Neural progenitor cell (in vitro differentiated cells): ENCODE measurements around the gene OR56A3. TPM values are rescaled to one million over a fixed set of nuclear protein-coding genes. Genes with fewer than 3 reads are reported as not detected.

Experiments
- DNase-seq: peaks from one replicate; pipeline ENCODE4 v3.0.0-alpha.2; 2016; ENCODE audit warnings: low spot score
- H2AFZ ChIP-seq: fragments of 200-600 bp; sonication (generic); replicated peaks from 2 replicates; pipeline ENCODE4 v1.6.1; 2016; ENCODE audit warnings: antibody characterized with exemption
- H3F3A ChIP-seq: fragments of 200-600 bp; sonication (generic); 2 replicates; pipeline ENCODE4 v1.6.1; 2016; ENCODE audit warnings: antibody characterized with exemption, low read depth
- H3K27ac ChIP-seq: fragments of 200-600 bp; sonication (generic); 2 replicates; pipeline ENCODE4 v1.5.1; 2016; ENCODE audit warnings: mild to moderate bottlenecking
- H3K27me3 ChIP-seq: fragments of 200-600 bp; sonication (generic); 2 replicates; pipeline ENCODE4 v1.6.1; 2016; ENCODE audit warnings: mild to moderate bottlenecking, moderate library complexity
- H3K36me3 ChIP-seq: fragments of 200-600 bp; sonication (generic); 2 replicates; pipeline ENCODE4 v1.5.1; 2016
- H3K4me1 ChIP-seq: fragments of 200-600 bp; sonication (generic); 2 replicates; pipeline ENCODE4 v1.6.1; 2016; ENCODE audit warnings: mixed run types
- H3K4me2 ChIP-seq: fragments of 200-600 bp; sonication (generic); 2 replicates; pipeline ENCODE4 v1.6.1; 2016
- H3K4me3 ChIP-seq: fragments of 200-600 bp; sonication (generic); 2 replicates; pipeline ENCODE4 v1.5.1; 2016
- H3K79me2 ChIP-seq: fragments of 200-600 bp; sonication (generic); 2 replicates; pipeline ENCODE4 v1.6.1; 2016; ENCODE audit warnings: low read depth
- H3K9ac ChIP-seq: fragments of 200-600 bp; sonication (generic); 2 replicates; pipeline ENCODE4 v1.6.1; 2016
- H3K9me3 ChIP-seq: fragments of 200-600 bp; sonication (generic); 2 replicates; pipeline ENCODE4 v1.5.1; 2016; ENCODE audit warnings: low read depth
- H4K20me1 ChIP-seq: fragments of 200-600 bp; sonication (generic); 2 replicates; pipeline ENCODE4 v1.6.1; 2016; ENCODE audit warnings: low read depth
- H3K27ac Mint-ChIP-seq: 3 replicates; pipeline ENCODE4 v1.8.0; 2021; ENCODE audit warnings: mixed read lengths
- H3K27me3 Mint-ChIP-seq: 2 replicates; pipeline ENCODE4 v1.8.0; 2022; ENCODE audit warnings: low read depth, mild to moderate bottlenecking, inconsistent platforms, moderate library complexity, mixed read lengths; ENCODE audit not compliant: insufficient read depth
- H3K36me3 Mint-ChIP-seq: 3 replicates; pipeline ENCODE4 v1.8.0; 2021; ENCODE audit warnings: mixed read lengths
- H3K4me1 Mint-ChIP-seq: 3 replicates; pipeline ENCODE4 v1.8.0; 2021; ENCODE audit warnings: mixed read lengths
- H3K4me3 Mint-ChIP-seq: 3 replicates; pipeline ENCODE4 v1.8.0; 2021; ENCODE audit warnings: mild to moderate bottlenecking, moderate library complexity, mixed read lengths
- H3K9me3 Mint-ChIP-seq: 3 replicates; pipeline ENCODE4 v1.8.0; 2020; ENCODE audit warnings: mixed read lengths
- EZH2 ChIP-seq: fragments of 200-600 bp; sonication (generic); IDR thresholded peaks from 2 replicates; pipeline ENCODE4 v1.6.1; 2017; ENCODE audit warnings: antibody characterized with exemption, mild to moderate bottlenecking, moderate library complexity
- EZH2phosphoT487 ChIP-seq: fragments of 200-600 bp; sonication (generic); IDR thresholded peaks from 2 replicates; pipeline ENCODE4 v1.6.1; 2017; ENCODE audit warnings: antibody characterized with exemption
- total RNA-seq: library from RNA; depleted of rRNA; stranded (reverse); fragments of >200 nt; gene quantifications from 2 replicates; pipeline ENCODE4 v1.2.3, GENCODE V29; 2015; ENCODE audit warnings: low replicate concordance
- TF ChIP-seq, protein P1 (sequence below): fragments of 200-600 bp; sonication (generic); IDR thresholded peaks from 2 replicates; pipeline ENCODE4 v1.5.1; 2017; ENCODE audit warnings: antibody characterized with exemption, mild to moderate bottlenecking

Gene OR56A3
- total RNA-seq, 1 donor from 2014 or later: not detected

GRCh38 chr11:5966958-5967357, 24.9 kb downstream of the OR56A3 start:
- Mint-ChIP-seq H3K36me3 (no peaks in the 10 kb centered on the region), H3K27ac (no peak overlapping the region), H3K4me1 (no peaks in the 10 kb centered on the region), H3K9me3 (peaks cover 14% of the 10 kb centered on the region), H3K27me3 (peaks cover 3% of the 10 kb centered on the region), H3K4me3 (no peak overlapping the region)
- H2AFZ ChIP-seq: no peak overlapping the region
- H3K4me3 ChIP-seq: no peak overlapping the region
- DNase-seq: no peak
- H3K9me3 ChIP-seq: no peaks in the 10 kb centered on the region
- no peaks in the 10 kb centered on the region for H3K36me3 ChIP-seq
- H3K27ac ChIP-seq: no peak overlapping the region
- H3K79me2 ChIP-seq: no peaks in the 10 kb centered on the region
- H4K20me1 ChIP-seq: no peaks in the 10 kb centered on the region
- H3K9ac ChIP-seq: no peak overlapping the region
- no peak overlapping the region for H3K4me2 ChIP-seq
- no peaks in the 10 kb centered on the region for H3K4me1 ChIP-seq
- TF ChIP-seq EZH2phosphoT487: no peak
- TF ChIP-seq EZH2: no peak
- no peaks in the 10 kb centered on the region for H3K27me3 ChIP-seq
- H3F3A ChIP-seq: no peaks in the 10 kb centered on the region

- no peaks in the 10 kb centered on the region for H3K4me1 Mint-ChIP-seq
- Histone ChIP-seq H3K4me2 (no peak overlapping the region), H3K36me3 (no peaks in the 10 kb centered on the region), H3F3A (no peaks in the 10 kb centered on the region), H3K9me3 (no peaks in the 10 kb centered on the region), H3K27ac (no peak overlapping the region), H3K4me3 (no peak overlapping the region), H3K9ac (no peak overlapping the region), H3K27me3 (no peaks in the 10 kb centered on the region), H3K4me1 (no peaks in the 10 kb centered on the region), H2AFZ (no peak overlapping the region), H3K79me2 (no peaks in the 10 kb centered on the region), H4K20me1 (no peaks in the 10 kb centered on the region)
- peaks cover 10% of the 10 kb centered on the region for H3K9me3 Mint-ChIP-seq
- peaks cover 3% of the 10 kb centered on the region for H3K27me3 Mint-ChIP-seq
- TF ChIP-seq, protein P1, sequence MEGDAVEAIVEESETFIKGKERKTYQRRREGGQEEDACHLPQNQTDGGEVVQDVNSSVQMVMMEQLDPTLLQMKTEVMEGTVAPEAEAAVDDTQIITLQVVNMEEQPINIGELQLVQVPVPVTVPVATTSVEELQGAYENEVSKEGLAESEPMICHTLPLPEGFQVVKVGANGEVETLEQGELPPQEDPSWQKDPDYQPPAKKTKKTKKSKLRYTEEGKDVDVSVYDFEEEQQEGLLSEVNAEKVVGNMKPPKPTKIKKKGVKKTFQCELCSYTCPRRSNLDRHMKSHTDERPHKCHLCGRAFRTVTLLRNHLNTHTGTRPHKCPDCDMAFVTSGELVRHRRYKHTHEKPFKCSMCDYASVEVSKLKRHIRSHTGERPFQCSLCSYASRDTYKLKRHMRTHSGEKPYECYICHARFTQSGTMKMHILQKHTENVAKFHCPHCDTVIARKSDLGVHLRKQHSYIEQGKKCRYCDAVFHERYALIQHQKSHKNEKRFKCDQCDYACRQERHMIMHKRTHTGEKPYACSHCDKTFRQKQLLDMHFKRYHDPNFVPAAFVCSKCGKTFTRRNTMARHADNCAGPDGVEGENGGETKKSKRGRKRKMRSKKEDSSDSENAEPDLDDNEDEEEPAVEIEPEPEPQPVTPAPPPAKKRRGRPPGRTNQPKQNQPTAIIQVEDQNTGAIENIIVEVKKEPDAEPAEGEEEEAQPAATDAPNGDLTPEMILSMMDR: no peak
- TF ChIP-seq EZH2 (no peak), EZH2phosphoT487 (no peak)
- H3K4me3 Mint-ChIP-seq: no peak overlapping the region
- H3K36me3 Mint-ChIP-seq: no peaks in the 10 kb centered on the region
- no peak overlapping the region for H3K27ac Mint-ChIP-seq
- DNase-seq: no peak
Observed at GRCh38 chr11:5967708-5968107, 25.7 kb downstream of the OR56A3 start.

GRCh38 chr11:5968394-5968793, 26.3 kb downstream of the OR56A3 start, which contains the start of gene OR56A5:
Gene OR56A5, minus strand, starts transcription at chr11:5968494. Its CDS starts 0 bp downstream, at chr11:5968494.
- Histone ChIP-seq H3K27me3 (no peaks in the 10 kb centered on the region), H3K9me3 (no peaks in the 10 kb centered on the region), H3K79me2 (no peaks in the 10 kb centered on the region), H3K4me1 (no peaks in the 10 kb centered on the region), H2AFZ (no peak within 1 kb of the TSS), H3F3A (no peaks in the 10 kb centered on the region), H3K36me3 (no peaks in the 10 kb centered on the region), H3K9ac (no peak within 1 kb of the TSS), H3K27ac (no peak within 1 kb of the TSS), H4K20me1 (no peaks in the 10 kb centered on the region), H3K4me3 (no peak within 1 kb of the TSS), H3K4me2 (no peak within 1 kb of the TSS)
- Mint-ChIP-seq H3K9me3 (peaks cover 4% of the 10 kb centered on the region), H3K36me3 (no peaks in the 10 kb centered on the region), H3K27me3 (peaks cover 3% of the 10 kb centered on the region), H3K4me1 (no peaks in the 10 kb centered on the region), H3K4me3 (no peak within 1 kb of the TSS), H3K27ac (no peak within 1 kb of the TSS)
- TF ChIP-seq EZH2 (no peak), EZH2phosphoT487 (no peak)
- TF ChIP-seq, protein P1: no peak
- no peak for DNase-seq

DNA sequence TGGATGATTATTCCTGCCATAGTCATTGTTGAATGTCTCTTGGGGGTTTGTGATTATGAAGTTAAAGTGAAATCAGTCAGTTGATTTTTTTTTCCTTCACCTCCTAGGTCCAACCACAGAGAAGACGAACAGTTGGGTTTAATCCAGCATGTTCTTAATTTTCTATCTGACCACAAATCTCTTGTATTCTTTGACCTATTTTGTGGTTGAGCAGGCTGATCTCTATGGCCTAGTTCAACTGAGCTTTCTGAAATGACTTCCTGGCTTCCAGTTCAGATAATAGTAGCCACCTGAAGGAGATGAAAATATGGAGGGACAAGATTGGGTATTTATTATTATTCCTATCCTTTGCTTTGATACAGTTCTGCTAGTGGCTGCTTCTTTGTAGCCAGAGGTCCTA, 31.5 kb downstream of the OR56A3 start:
- Mint-ChIP-seq H3K4me1 (no peaks in the 10 kb centered on the region), H3K27ac (no peak overlapping the region), H3K9me3 (peaks cover 2% of the 10 kb centered on the region), H3K27me3 (no peaks in the 10 kb centered on the region), H3K36me3 (no peaks in the 10 kb centered on the region), H3K4me3 (no peak overlapping the region)
- Histone ChIP-seq H3K4me2 (no peak overlapping the region), H3K79me2 (no peaks in the 10 kb centered on the region), H3K4me3 (no peak overlapping the region), H3K27ac (no peak overlapping the region), H4K20me1 (no peaks in the 10 kb centered on the region), H3K27me3 (no peaks in the 10 kb centered on the region), H3K36me3 (no peaks in the 10 kb centered on the region), H3F3A (no peaks in the 10 kb centered on the region), H3K9ac (no peak overlapping the region), H3K9me3 (peaks cover 3% of the 10 kb centered on the region), H2AFZ (no peak overlapping the region), H3K4me1 (no peaks in the 10 kb centered on the region)
- TF ChIP-seq EZH2phosphoT487 (no peak), EZH2 (no peak)
- TF ChIP-seq, protein P1: no peak
- DNase-seq: no peak
